ENCODE data around the gene HABP4.

DNA sequence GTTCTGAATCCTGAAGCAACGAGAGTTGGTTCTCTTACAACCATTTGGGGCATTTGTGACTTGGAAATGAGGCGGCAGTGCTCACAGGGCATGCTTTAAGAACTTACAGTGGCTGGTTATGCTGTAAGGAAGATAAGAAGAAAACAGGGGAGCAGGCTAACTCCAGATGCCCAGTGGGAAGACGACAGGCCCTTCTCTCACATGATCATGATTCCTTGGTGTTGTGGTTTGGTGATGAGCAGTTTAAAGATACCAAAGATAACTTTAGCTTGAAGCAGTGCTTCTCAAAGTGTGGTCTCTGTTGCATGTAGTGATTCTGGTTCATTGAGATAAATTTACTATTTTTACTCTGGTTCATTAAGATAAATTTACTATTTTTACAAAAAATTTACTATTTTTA lies 2.6 kb upstream of the HABP4 start:
- no peak for TF ChIP-seq CTCF (IDR thresholded peaks at IDR 0.05)
- TF ChIP-seq POLR2A (IDR thresholded peaks at IDR 0.05), result no peak
